GM18517 (cell line): ENCODE measurements around the gene ADARB2.

Experiments
- ATAC-seq: cut with Tn5 transposase; IDR thresholded peaks from one replicate; pipeline ENCODE4 v1.9.1; 2021; ENCODE audit warnings: mild to moderate bottlenecking, moderate library complexity; ENCODE audit not compliant: unreplicated experiment

The ADARB2 gene

GRCh38 chr10:1736144-1736971, 967 bp downstream of the ADARB2 start:
- no peak for ATAC-seq

- no peak for ATAC-seq
Measured at GRCh38 chr10:1735562-1735961, 1.8 kb downstream of the ADARB2 start.

- ATAC-seq: no peak
Measured at GRCh38 chr10:1734288-1734687, 3.0 kb downstream of the ADARB2 start.

GRCh38 chr10:1733720-1734119, 3.6 kb downstream of the ADARB2 start:
- no peak for ATAC-seq

DNA sequence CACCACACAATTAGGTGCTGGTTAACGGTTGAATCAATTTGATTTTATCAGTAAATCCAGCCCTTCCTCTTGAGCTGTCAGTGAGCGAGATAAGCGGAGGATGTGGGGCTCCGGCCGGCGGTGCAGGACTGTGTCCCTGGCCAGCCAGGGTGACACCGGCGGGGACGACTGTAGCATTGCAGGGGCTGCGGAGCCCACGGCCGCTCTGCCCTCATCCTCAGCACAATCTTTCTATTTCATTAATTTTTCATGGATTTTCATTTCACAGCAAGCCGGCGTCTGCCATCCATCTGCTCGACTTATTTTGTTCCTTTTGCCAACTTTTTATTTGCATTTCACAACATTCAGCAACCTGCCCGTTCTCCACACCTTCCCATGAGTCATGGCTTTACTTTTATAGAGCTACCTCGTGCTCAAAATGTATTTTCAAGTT, 4.7 kb downstream of the ADARB2 start:
- ATAC-seq: no peak

DNA sequence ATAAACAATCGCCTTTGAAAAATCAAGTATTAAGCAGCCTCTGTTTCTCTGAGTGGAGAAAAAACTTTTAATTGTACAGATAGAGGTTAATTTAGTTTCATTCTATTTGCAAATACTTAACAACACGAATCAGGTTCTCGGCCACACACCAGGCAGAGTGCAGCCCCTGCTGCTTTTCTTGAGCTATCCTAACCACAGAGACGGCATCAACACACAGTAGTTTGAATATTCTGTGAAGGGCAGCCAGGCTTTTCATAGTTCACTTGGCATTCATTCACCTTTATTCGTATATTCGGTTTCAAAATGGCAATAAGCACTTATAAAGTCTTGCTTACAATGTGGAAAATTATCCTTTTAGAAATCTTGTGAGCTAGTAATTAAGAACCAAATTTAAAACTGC, 5.7 kb downstream of the ADARB2 start:
- no peak for ATAC-seq

DNA sequence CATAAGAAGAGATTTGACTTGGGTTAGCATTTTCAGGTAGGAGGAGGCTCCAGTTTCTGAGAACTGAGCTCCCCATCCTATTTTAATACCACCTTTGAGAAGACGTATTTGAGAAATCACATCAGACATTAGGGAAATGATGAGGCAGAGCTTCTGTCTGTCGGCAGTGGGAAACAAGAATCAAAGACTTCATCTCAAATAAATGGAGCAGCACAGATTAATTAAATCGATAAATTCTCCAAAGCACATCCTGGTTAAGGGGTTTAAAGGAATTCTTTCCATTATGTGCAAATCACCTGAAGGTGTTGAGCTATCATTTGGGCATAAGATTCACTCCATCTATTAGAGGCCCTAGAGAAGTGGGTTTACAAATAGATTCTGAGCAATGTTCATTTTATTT, 7.6 kb downstream of the ADARB2 start:
- no peak for ATAC-seq

DNA sequence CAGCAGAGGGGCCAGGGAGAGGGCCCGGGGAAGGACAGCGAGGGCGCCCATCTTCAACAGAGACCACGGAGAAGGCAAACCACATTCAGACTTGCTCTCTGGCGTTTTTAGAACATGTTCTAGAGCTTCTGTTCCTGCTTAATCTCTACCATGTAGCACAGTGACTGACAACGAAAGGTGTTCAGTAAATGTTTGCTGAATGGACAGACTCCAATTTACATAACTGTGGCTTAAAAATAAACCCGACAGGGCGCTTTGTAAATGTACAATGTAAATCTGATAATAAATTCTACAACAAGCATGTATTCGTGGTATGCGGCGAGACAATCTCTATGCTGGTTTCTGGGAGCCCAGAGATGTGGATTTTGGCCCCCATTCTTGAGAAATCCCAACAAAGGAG, 10.5 kb downstream of the ADARB2 start:
- no peak for ATAC-seq

DNA sequence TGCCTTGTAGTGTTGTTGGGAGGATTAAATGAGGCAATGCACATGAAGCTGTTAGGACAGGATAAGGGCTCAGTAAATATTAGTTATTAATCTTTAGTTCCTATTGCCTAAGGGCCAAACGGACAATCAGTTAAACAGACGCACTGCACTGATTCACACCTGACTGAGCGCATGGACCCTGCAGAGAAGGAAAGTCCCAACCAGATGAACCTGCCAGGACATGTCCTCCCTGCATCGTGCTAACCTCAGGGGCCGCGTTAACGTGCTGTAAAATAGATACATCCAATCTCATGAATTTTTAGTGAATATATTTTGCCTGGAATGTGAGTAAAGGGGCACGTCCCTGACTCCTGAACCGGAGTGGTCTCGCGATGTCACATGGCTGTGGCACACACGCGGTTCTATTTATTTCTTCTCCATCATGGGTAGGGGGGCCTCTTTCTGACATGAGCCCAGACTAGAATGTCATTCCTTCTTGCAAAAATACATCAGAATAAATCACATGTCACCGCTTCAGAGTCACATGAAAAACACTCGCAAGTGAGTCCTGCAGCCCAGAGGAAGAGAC, 12.3 kb downstream of the ADARB2 start:
- ATAC-seq: no peak

- no peak for ATAC-seq
Measured at GRCh38 chr10:1716839-1717238, 20.5 kb downstream of the ADARB2 start.

DNA sequence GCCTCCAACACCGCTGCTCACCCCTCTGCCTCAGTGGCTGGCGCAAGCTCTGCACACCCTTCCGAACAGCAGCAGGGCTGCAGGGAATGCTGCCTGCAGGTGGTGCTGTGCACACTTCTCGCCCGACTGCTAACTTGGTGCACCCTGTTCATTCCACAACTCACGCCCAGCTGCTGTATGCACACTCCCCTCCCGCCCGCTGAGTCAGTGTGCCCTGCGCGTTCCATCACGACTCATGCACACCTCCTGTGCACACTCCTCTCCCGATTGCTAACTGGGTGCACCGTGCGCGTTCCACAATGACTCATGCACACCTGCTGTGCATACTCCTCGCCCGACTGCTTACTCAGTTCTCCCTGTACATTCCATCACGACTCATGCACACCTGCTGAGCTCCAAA, 21.5 kb downstream of the ADARB2 start:
- ATAC-seq: no peak

- ATAC-seq: no peak
Measured at GRCh38 chr10:1712944-1713671, 24.2 kb downstream of the ADARB2 start.

DNA sequence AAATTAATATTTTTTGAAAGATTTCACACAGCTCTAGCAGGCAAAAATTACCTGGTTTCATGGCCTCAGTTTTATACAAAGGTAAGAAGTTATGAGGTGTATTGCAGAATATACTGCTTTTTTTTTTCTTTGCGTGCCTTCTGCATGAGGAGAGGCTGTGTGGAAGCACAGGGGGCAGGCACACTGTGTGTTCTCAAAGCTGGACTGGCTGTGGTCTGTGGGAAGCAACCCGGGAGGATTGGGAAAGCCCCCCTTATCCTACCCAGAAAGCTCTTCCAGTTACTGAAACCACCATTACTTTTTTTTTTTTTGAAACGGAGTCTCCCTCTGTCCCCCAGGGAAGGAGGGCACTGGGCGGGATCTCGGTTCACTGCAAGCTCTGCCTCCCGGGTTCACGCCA, 25.0 kb downstream of the ADARB2 start:
- ATAC-seq: no peak

DNA sequence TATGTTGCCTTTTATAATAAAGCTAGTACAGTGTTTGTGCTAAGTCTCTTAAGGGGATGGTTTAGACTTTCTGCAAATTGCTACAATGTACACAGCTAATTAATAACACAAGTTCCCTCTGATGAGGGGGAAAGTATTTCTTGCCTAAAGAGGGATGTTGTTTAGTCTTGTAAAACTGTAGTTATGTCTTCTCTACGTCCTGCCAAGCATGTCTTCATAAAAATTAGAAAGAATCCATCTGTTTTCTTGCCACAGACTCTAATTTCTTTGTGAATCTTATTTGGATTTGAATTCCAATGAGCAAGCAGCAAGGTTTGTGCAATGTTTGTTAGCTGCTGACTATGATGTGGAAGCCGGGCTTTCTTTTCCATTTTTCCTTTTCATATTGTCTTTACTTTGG, 28.2 kb downstream of the ADARB2 start:
- no peak for ATAC-seq

- ATAC-seq: no peak
Measured at GRCh38 chr10:1708746-1709145, 28.6 kb downstream of the ADARB2 start.

GRCh38 chr10:1706711-1707110, 30.6 kb downstream of the ADARB2 start:
- ATAC-seq: no peak

GRCh38 chr10:1706256-1706655, 31.1 kb downstream of the ADARB2 start:
- ATAC-seq: no peak

- no peak for ATAC-seq
Measured at GRCh38 chr10:1698185-1698584, 39.1 kb downstream of the ADARB2 start.

- no peak for ATAC-seq
Measured at GRCh38 chr10:1696106-1696505, 41.2 kb downstream of the ADARB2 start.

DNA sequence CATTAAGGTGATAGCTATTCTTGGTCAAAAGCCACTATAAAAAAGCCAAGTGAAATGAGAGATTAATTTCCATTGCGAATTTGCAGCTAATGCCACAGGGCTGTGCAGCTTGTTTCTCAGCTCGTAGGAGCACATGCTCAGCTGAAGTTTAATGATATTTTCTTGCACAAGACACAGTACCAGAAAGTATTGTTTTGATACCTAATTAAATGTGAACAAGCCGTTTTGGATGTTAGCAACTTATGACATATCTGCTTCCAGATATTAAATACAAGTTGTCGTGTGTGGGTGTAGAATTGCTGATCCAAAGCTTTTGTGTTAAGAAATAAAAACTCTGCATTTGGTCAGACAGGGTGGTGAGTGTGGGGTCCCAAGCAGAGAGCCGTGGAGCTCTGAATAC, 47.2 kb downstream of the ADARB2 start:
- no peak for ATAC-seq

DNA sequence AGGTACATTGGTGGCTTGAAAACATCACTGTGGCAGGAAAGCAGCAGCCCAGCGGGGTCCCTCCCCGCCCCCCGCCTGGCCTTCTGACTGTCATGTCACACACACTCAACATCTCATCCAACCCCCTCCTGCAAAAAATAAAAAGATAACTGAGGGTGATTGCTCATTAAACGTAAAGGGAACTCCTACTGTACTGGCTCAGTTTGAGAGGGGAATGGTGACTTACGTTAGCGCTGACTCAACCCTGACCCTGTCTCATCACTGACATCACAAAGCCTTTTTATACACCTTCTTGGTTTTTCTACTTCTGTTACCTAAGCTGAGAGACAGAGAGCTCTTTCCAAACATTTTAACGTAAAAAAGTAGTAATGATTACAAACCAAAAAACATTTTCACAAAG, 48.8 kb downstream of the ADARB2 start:
- ATAC-seq: no peak

- no peak for ATAC-seq
Measured at GRCh38 chr10:1687623-1688150, 49.6 kb downstream of the ADARB2 start.
